K562 (cell line): ENCODE measurements around the gene KLHDC2.
"Not testable (repeated sequence)": the region's sequence is repeated elsewhere in the genome, so short reads cannot be mapped to it uniquely, and the experiment has no call there.

Experiments
- HCFC1 ChIP-seq: IDR thresholded peaks from 2 replicates; pipeline ENCODE4 v1.6.1; 2012; ENCODE audit warnings: low read depth, low read length, improper control_type of control experiment
- KLF13 ChIP-seq: fragments of 450-650 bp; IDR thresholded peaks from 2 replicates; pipeline ENCODE4 v1.6.1; 2016; ENCODE audit warnings: missing genetic modification characterization, low read depth, mild to moderate bottlenecking, missing compliant biosample characterization, moderate library complexity, borderline replicate concordance
- SMC3 ChIP-seq: conservative IDR thresholded peaks from 2 replicates; pipeline ENCODE4 v1.6.1; 2011; ENCODE audit warnings: low read depth, low read length, improper control_type of control experiment; ENCODE audit not compliant: insufficient read depth
- TF ChIP-seq, protein P1 (sequence below), 3 experiments: IDR thresholded peaks in 2 of 3; conservative IDR thresholded peaks in 1 of 3; 2 replicates each; pipeline ENCODE4 v1.5.1; 2011 to 2012; ENCODE audit warnings: low read length in 3 of 3, mild to moderate bottlenecking in 3 of 3, control low read depth in 2 of 3, improper control_type of control experiment in 1 of 3, inconsistent platforms in 1 of 3, low read depth in 1 of 3, mixed read lengths in 1 of 3, moderate library complexity in 1 of 3; ENCODE audit not compliant: insufficient read depth in 2 of 3
- TF ChIP-seq, protein P2 (sequence below), 2 experiments: fragments of 450-650 bp; formaldehyde crosslinking in 1 of 2; IDR thresholded peaks; 2 replicates each; pipeline versions ENCODE4 v1.4.0 to v1.6.1; 2014 to 2020; ENCODE audit warnings: mild to moderate bottlenecking in 2 of 2, borderline replicate concordance in 1 of 2, low read depth in 1 of 2

DNA sequence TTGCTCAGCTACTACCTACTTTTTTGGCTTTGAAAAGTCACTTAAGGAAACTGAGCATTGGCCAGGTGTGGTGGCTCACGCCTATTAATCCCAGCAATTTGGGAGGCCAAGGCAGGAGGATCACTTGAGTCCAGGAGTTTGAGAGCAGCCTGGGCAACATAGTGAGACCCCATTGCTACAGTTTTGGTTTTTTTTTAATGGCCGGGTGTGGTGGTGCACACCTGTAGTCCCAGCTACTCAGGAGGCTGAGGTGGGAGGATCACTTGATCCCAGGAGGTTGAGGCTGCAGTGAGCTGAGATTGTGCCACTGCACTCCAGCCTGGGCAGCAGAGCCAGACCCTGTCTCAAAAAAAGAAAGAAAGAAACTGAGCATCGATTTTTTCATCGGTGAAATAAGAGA lies 32.3 kb upstream of the KLHDC2 start:
- TF ChIP-seq, protein P1, sequence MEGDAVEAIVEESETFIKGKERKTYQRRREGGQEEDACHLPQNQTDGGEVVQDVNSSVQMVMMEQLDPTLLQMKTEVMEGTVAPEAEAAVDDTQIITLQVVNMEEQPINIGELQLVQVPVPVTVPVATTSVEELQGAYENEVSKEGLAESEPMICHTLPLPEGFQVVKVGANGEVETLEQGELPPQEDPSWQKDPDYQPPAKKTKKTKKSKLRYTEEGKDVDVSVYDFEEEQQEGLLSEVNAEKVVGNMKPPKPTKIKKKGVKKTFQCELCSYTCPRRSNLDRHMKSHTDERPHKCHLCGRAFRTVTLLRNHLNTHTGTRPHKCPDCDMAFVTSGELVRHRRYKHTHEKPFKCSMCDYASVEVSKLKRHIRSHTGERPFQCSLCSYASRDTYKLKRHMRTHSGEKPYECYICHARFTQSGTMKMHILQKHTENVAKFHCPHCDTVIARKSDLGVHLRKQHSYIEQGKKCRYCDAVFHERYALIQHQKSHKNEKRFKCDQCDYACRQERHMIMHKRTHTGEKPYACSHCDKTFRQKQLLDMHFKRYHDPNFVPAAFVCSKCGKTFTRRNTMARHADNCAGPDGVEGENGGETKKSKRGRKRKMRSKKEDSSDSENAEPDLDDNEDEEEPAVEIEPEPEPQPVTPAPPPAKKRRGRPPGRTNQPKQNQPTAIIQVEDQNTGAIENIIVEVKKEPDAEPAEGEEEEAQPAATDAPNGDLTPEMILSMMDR (IDR thresholded peaks at IDR 0.05 in 2 of 3, conservative IDR thresholded peaks at IDR 0.05 in 1 of 3; ENCODE audit: insufficient read depth in 2 of 3, low read depth in 1 of 3, low read length in 3 of 3), result not testable (repeated sequence)
- TF ChIP-seq KLF13 (tag); HCFC1; SMC3: not testable (repeated sequence)
- TF ChIP-seq, protein P2, sequence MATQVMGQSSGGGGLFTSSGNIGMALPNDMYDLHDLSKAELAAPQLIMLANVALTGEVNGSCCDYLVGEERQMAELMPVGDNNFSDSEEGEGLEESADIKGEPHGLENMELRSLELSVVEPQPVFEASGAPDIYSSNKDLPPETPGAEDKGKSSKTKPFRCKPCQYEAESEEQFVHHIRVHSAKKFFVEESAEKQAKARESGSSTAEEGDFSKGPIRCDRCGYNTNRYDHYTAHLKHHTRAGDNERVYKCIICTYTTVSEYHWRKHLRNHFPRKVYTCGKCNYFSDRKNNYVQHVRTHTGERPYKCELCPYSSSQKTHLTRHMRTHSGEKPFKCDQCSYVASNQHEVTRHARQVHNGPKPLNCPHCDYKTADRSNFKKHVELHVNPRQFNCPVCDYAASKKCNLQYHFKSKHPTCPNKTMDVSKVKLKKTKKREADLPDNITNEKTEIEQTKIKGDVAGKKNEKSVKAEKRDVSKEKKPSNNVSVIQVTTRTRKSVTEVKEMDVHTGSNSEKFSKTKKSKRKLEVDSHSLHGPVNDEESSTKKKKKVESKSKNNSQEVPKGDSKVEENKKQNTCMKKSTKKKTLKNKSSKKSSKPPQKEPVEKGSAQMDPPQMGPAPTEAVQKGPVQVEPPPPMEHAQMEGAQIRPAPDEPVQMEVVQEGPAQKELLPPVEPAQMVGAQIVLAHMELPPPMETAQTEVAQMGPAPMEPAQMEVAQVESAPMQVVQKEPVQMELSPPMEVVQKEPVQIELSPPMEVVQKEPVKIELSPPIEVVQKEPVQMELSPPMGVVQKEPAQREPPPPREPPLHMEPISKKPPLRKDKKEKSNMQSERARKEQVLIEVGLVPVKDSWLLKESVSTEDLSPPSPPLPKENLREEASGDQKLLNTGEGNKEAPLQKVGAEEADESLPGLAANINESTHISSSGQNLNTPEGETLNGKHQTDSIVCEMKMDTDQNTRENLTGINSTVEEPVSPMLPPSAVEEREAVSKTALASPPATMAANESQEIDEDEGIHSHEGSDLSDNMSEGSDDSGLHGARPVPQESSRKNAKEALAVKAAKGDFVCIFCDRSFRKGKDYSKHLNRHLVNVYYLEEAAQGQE (IDR thresholded peaks at IDR 0.05; ENCODE audit: borderline replicate concordance), result not testable (repeated sequence)
- TF ChIP-seq, protein P2 (CRISPR knock-in tag; IDR thresholded peaks at IDR 0.05; ENCODE audit: low read depth), result not testable (repeated sequence)
